Measurements from ENCODE around the gene FAT1.

Gene FAT1

DNA sequence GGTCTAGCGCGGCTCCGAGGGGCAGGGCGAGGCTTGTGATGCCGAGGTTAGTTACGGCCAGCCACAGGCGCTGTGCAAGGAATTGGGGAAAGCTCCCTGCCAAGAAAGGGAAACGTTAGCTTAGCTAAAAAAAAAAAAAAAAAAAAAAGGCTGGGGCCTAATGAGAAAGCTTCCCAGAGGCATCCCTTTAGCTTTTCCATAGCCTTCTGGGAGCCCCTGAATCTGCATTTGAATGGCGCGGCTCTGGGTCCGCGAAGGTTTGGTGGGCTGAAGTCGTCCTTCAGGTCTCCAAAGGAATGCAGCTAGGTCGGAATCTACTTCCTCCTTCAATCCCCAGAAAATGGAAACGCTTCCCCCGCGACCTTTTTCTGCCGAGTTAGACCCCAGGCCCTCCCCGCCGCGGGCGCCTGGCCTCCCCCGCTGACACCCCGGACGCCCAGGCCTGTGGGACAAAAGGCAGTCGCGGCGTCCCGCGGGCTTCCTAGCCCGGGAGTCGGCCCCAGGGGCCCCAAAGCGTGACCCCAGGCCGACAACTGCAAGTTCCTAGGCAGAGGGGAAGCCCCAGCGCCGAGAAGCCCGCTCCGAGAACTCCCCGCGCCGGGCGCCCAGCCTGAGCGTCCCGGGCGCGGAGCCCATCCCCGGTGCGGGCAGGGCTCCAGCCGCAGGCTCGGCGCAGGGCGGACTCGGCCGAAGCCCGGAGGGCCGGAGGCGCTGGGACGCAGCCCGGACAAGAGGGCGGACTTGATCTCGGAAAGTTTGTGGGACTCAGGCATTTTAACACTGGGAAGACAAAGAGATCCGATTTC lies 605 bp upstream of the FAT1 start (continued):
- TF ChIP-seq, protein P1, sequence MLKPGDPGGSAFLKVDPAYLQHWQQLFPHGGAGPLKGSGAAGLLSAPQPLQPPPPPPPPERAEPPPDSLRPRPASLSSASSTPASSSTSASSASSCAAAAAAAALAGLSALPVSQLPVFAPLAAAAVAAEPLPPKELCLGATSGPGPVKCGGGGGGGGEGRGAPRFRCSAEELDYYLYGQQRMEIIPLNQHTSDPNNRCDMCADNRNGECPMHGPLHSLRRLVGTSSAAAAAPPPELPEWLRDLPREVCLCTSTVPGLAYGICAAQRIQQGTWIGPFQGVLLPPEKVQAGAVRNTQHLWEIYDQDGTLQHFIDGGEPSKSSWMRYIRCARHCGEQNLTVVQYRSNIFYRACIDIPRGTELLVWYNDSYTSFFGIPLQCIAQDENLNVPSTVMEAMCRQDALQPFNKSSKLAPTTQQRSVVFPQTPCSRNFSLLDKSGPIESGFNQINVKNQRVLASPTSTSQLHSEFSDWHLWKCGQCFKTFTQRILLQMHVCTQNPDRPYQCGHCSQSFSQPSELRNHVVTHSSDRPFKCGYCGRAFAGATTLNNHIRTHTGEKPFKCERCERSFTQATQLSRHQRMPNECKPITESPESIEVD (tag by site-specific recombination; IDR thresholded peaks at IDR 0.05), result no peak
- no peak for TF ChIP-seq ZNF148 (tag by site-specific recombination; IDR thresholded peaks at IDR 0.05; ENCODE audit: borderline replicate concordance)
- no peak for TF ChIP-seq BCL11B (tag by site-specific recombination; IDR thresholded peaks at IDR 0.05; ENCODE audit: low read depth)
- no peak for TF ChIP-seq ZNF555 (tag by site-specific recombination; conservative IDR thresholded peaks at IDR 0.05)
- no peak for TF ChIP-seq MYNN (tag by site-specific recombination; IDR thresholded peaks at IDR 0.05; ENCODE audit: borderline replicate concordance)
- TF ChIP-seq ZNF596 (tag by site-specific recombination; IDR thresholded peaks at IDR 0.05), result no peak
- TF ChIP-seq ZNF621 (tag by site-specific recombination; IDR thresholded peaks at IDR 0.05), result no peak
- TF ChIP-seq, protein P2, sequence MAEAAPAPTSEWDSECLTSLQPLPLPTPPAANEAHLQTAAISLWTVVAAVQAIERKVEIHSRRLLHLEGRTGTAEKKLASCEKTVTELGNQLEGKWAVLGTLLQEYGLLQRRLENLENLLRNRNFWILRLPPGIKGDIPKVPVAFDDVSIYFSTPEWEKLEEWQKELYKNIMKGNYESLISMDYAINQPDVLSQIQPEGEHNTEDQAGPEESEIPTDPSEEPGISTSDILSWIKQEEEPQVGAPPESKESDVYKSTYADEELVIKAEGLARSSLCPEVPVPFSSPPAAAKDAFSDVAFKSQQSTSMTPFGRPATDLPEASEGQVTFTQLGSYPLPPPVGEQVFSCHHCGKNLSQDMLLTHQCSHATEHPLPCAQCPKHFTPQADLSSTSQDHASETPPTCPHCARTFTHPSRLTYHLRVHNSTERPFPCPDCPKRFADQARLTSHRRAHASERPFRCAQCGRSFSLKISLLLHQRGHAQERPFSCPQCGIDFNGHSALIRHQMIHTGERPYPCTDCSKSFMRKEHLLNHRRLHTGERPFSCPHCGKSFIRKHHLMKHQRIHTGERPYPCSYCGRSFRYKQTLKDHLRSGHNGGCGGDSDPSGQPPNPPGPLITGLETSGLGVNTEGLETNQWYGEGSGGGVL (tag by site-specific recombination; IDR thresholded peaks at IDR 0.05), result 0 out of 2 replicates have a peak, but pooled peaks have one; percentile 40
- no peak for TF ChIP-seq ZNF16 (tag by site-specific recombination; IDR thresholded peaks at IDR 0.05; ENCODE audit: low read depth)
- TF ChIP-seq ZNF785 (tag by site-specific recombination; IDR thresholded peaks at IDR 0.05), result no peak
- TF ChIP-seq ZNF221 (tag by site-specific recombination; IDR thresholded peaks at IDR 0.05; ENCODE audit: borderline replicate concordance), result no peak

DNA sequence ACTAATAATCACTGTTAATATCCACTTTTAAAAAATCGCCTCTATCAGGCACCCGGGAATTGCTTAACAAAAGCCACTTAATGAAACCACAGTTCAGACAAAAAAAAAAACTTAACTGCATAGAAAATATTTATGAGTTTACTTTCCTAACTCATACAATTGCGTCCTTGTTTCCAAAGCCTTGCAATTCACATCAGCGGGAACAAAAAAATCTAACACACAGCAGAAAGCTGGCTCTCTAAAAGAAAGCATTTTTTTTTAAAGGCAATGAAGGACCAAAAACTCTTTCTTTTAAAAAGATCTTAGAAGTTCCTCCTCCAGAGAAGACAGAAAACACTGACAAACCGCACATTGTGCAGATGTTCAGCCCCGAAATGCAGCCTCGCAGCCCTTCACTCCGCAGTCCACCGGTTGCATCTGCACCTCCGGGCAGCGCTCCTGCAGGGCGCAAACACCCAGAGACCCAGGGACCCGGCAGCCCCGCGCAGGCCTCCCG lies 812 bp downstream of the FAT1 start:
- Histone ChIP-seq H3K36me3 (ENCODE audit: control insufficient read depth in 2 of 2, insufficient read depth in 1 of 2, low read length in 2 of 2) (peaks cover 0 to 4% of the 10 kb centered on the region in 2 experiments; a peak in 1 of 3 replicates), H3K27ac (ENCODE audit: extremely low read depth, low read depth, low read length) (peak overlapping the region; percentile 75; the same call in 1 of the 2 replicates), H3K4me1 (ENCODE audit: control insufficient read depth, insufficient read depth, low read length) (no peaks in the 10 kb centered on the region), H3K9me3 (ENCODE audit: control insufficient read depth, insufficient read depth, low read depth, low read length) (no peaks in the 10 kb centered on the region), H3K4me3 (ENCODE audit: low read depth, low read length) (peak overlapping the region; percentile 84)
- CTCF ChIA-PET, result interaction anchor here (0.6 to 1.5 kb wide), 4 partner anchors 15 to 1066 kb away, joined by 3 to 4 read pairs (median 3); no protein-coding TSS in a partner anchor
- POLR2A ChIA-PET, result interaction anchor here (1.5 kb wide), 1 partner anchor 37 kb away, joined by 3 read pairs; no protein-coding TSS in a partner anchor
- TF ChIP-seq ZNF830 (tag by site-specific recombination; IDR thresholded peaks at IDR 0.05; ENCODE audit: low read depth), result no peak
- TF ChIP-seq ZNF140 (tag by site-specific recombination; IDR thresholded peaks at IDR 0.05), result no peak
- TF ChIP-seq ZFP37 (tag by site-specific recombination; IDR thresholded peaks at IDR 0.05), result no peak
- no peak for TF ChIP-seq ZNF221 (tag by site-specific recombination; IDR thresholded peaks at IDR 0.05; ENCODE audit: borderline replicate concordance)
- peak; percentile 38; the same call in 1 of the 2 replicates for TF ChIP-seq ZNF501 (tag by site-specific recombination; IDR thresholded peaks at IDR 0.05)
- TF ChIP-seq ZNF114 (tag by site-specific recombination; IDR thresholded peaks at IDR 0.05), result no peak
- peak; percentile 93 for TF ChIP-seq ZBTB8A (tag by site-specific recombination; IDR thresholded peaks at IDR 0.05)
- TF ChIP-seq ZBTB20 (tag by site-specific recombination; IDR thresholded peaks at IDR 0.05), result peak; percentile 85; the same call in 1 of the 2 replicates
- no peak for TF ChIP-seq ZNF747 (tag by site-specific recombination; IDR thresholded peaks at IDR 0.05)
- TF ChIP-seq KLF16 (tag by site-specific recombination; IDR thresholded peaks at IDR 0.05), result no peak
- no peak; the same call in 1 of the 2 replicates for TF ChIP-seq PRDM1 (tag by site-specific recombination; IDR thresholded peaks at IDR 0.05)
- TF ChIP-seq, protein P3, sequence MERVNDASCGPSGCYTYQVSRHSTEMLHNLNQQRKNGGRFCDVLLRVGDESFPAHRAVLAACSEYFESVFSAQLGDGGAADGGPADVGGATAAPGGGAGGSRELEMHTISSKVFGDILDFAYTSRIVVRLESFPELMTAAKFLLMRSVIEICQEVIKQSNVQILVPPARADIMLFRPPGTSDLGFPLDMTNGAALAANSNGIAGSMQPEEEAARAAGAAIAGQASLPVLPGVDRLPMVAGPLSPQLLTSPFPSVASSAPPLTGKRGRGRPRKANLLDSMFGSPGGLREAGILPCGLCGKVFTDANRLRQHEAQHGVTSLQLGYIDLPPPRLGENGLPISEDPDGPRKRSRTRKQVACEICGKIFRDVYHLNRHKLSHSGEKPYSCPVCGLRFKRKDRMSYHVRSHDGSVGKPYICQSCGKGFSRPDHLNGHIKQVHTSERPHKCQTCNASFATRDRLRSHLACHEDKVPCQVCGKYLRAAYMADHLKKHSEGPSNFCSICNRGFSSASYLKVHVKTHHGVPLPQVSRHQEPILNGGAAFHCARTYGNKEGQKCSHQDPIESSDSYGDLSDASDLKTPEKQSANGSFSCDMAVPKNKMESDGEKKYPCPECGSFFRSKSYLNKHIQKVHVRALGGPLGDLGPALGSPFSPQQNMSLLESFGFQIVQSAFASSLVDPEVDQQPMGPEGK (tag by site-specific recombination; IDR thresholded peaks at IDR 0.05), result no peak
- no peak for TF ChIP-seq ZNF391 (tag by site-specific recombination; IDR thresholded peaks at IDR 0.05; ENCODE audit: borderline replicate concordance, low read depth)
- no peak for TF ChIP-seq ZNF112 (tag by site-specific recombination; IDR thresholded peaks at IDR 0.05)
- no peak for TF ChIP-seq ZBTB1 (tag by site-specific recombination; IDR thresholded peaks at IDR 0.05)
- no peak for TF ChIP-seq MEIS1 (CRISPR knock-in tag; IDR thresholded peaks at IDR 0.05; ENCODE audit: borderline replicate concordance)
- no peak for TF ChIP-seq ZBTB21 (tag by site-specific recombination; IDR thresholded peaks at IDR 0.05)
- no peak for TF ChIP-seq ZNF157 (tag by site-specific recombination; IDR thresholded peaks at IDR 0.05)
- TF ChIP-seq SCRT2 (tag by site-specific recombination; IDR thresholded peaks at IDR 0.05), result peak; percentile 93
